K562 (cell line): ENCODE data around the gene CERCAM.

ENCODE experiments used
- BMI1 ChIP-seq: fragments of 150-350 bp; IDR thresholded peaks from 2 replicates; pipeline ENCODE4 v1.6.1; 2014; ENCODE audit warnings: low read length
- POLR2AphosphoS5 ChIP-seq: IDR thresholded peaks from 2 replicates; pipeline ENCODE4 v1.6.1; 2011; ENCODE audit warnings: mild to moderate bottlenecking, low read depth, low read length, moderate library complexity; ENCODE audit not compliant: control insufficient read depth, insufficient read depth

- TF ChIP-seq POLR2AphosphoS5 (no peak), BMI1 (no peak)
Observed at GRCh38 chr9:128382261-128382660, 38.4 kb upstream of the CERCAM start.
